NCI-H69 (cell line): ENCODE results near the gene LBH.
A peak's percentile ranks its signal among the peaks of the same experiment; 100 is the strongest.
"Not testable (repeated sequence)": the region's sequence is repeated elsewhere in the genome, so short reads cannot be mapped to it uniquely, and the experiment has no call there.

Experiments
- DNase-seq: peaks from one replicate; lab custom pipeline; 2025; lab: John Stamatoyannopoulos, UW

Gene LBH

DNA sequence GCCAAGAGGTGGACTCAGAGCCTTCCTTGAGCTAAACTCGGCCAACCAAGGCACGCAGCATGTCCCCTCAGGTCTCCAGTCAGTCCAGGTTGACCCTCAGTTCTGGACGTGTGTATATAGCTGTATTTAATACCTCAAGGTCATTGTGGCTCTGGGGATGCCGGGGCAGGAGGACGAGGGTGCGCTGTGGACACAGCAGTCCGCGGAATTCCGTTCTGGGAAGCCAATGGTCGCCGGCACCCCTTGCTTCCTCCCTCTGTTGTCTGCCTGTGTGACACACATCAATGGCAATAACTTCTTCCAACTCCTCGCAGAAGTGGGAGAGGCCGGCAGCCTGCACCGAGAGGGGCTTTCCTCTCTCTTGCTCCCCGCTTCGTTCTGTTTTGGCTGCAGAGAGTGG lies 27.7 kb downstream of the LBH start:
- DNase-seq: no peak

- no peak for DNase-seq
Measured at GRCh38 chr2:30259827-30260679, 28.7 kb downstream of the LBH start.

GRCh38 chr2:30260941-30261340 lies 29.6 kb downstream of the LBH start:
- no peak for DNase-seq

DNA sequence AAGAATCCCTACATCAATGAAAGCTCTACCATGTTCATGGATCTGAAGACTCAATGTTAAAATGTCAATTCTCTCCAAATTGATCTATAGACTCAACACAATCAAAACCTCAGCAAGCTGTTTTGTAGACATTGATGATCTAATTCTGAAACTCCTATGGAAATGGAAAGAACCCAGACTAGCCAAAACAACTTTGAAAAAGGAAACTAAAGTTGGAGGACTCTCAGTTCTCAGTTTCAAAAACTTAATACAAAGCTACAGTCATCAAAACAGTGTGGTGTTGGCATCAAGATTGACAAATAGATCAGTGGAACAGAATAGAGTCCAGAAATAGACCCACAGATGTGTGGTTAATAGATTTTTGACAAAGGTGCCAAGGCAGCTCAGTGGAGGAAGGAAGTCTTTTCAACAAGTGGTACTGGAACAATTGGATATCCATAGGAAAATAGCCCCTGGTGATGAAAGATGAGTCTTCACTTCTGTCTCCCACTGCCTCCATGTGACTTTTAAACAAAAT lies 30.4 kb downstream of the LBH start:
- DNase-seq: no peak

DNA sequence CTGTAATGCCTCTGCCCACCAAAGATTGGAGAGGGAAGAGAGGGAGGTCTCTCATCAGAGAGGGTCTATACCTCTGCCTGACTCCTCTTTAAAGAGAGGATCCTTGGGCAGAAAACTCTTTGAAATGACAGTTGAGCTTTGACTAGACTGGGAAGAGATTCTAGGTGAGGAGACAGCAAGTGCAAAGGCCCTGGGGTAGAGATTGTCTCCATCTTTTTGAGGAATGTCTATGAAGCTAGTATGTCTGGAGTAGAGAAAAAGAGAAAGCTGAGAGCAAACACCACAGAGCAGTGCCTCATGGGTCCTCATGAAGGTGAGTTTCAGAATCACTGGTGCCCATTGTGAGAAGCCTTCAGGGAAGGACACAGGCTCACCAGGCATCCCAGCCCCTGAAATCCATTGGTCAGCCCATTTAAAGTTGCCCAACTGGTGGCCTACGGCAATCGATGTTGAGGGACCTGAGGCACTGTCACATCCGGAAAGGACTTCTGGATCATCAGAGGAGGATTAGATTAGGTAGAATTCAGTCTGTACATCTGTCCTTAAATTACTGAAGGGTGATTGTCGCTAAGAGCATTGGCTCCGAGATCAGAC lies 31.5 kb downstream of the LBH start:
- no peak for DNase-seq

DNA sequence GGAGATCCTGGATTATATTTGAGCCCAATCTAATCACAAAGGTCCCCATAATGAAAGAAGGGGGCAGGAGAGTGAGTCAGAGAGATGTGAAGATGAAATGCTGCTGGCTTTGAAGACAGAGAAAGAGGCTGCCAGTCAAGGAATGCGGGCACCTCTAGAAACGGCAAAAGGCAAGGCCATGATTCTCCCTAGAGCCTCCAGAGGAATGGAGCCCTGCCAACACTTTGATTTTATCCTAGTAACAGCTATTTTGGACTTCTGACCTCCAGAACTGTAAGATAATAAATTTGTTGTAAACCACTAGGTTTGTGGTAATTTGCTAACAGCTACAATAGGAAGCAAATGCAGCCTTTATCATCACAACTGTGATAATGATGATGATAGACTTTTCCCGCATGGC lies 32.9 kb downstream of the LBH start:
- no peak for DNase-seq

- no peak for DNase-seq
Measured at GRCh38 chr2:30265052-30266015, 34.0 kb downstream of the LBH start.

GRCh38 chr2:30266051-30266621 lies 34.8 kb downstream of the LBH start:
- DNase-seq: no peak

DNA sequence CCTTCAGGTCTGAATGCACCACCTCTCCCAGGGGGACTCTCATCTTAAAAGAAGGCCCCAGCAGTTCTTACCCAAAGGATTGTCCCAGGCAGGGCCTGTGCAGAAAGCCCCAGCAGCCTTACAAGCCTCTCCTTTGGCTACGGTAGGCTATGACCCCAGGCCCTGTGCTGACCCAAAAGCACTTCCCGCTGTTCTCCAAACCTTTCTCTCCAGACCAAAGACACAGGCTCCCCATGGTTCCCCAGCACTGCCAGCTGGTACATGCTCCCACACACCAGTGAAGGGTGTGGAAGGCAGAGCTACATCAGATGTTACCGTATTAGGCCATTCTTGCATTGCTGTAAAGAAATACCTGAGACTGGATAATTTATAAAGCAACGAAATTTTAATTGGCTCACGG lies 35.4 kb downstream of the LBH start:
- no peak for DNase-seq

- no peak for DNase-seq
Measured at GRCh38 chr2:30267161-30267975, 36.0 kb downstream of the LBH start.

GRCh38 chr2:30268296-30268871 lies 37.0 kb downstream of the LBH start:
- DNase-seq: no peak

GRCh38 chr2:30269114-30269770 lies 37.9 kb downstream of the LBH start:
- not testable (repeated sequence) for DNase-seq

DNA sequence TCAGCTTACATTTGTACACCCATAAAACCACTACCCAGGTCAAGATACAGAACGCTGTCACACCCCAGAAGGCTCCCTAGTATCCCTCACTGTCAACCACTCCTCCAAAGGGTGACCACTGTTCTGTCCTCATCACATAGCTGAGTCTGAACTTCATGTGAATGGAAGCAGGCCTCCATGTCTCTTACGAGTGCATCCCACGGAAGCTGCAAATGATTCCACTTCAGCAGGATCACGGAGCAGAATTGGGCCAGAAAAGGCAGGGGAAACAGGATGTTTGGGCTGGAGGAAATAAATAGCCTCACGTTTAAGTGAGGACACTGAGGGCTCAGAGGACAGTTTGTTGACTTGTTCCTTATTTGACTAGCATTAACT lies 38.4 kb downstream of the LBH start:
- no peak for DNase-seq

DNA sequence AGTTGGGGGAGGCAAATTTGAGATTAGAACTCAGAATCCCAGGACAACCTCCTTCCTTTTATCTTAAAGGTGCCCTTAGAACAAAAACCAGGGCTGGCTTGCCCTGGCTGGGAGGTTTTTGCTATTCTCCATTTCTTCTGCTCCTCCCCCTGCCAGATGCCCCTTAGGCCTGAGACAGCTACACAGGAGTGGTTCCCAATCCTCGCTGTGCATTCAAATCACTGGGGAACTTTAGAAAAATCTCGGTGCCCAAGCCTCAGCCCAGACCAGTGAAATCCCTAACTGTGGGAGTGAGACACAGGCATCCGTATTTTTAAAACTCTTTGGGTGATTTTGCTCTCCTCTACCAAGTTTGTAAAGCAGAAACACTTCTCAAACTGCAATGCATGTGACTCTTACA lies 38.8 kb downstream of the LBH start:
- no peak for DNase-seq

DNA sequence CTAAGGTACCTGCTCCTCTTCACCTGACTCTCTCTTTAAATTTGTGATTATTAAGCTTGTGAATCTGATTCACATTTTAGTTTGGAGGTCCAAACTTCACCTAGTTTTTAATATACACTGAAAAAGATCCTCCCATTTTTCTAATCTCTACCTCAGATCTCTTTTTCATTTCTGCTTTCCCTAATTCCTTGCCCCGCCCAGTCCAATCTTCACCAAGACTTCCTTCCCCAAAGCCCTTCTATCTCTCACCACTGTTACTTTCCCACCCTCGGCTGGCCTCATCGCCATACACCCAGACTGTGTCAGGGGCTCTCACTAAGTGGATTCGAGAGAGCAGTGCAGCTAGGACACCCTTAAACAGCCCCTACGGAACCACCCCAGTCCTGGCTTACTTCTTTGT lies 40.0 kb downstream of the LBH start:
- no peak for DNase-seq

GRCh38 chr2:30272286-30272685 lies 41.0 kb downstream of the LBH start:
- DNase-seq: no peak

DNA sequence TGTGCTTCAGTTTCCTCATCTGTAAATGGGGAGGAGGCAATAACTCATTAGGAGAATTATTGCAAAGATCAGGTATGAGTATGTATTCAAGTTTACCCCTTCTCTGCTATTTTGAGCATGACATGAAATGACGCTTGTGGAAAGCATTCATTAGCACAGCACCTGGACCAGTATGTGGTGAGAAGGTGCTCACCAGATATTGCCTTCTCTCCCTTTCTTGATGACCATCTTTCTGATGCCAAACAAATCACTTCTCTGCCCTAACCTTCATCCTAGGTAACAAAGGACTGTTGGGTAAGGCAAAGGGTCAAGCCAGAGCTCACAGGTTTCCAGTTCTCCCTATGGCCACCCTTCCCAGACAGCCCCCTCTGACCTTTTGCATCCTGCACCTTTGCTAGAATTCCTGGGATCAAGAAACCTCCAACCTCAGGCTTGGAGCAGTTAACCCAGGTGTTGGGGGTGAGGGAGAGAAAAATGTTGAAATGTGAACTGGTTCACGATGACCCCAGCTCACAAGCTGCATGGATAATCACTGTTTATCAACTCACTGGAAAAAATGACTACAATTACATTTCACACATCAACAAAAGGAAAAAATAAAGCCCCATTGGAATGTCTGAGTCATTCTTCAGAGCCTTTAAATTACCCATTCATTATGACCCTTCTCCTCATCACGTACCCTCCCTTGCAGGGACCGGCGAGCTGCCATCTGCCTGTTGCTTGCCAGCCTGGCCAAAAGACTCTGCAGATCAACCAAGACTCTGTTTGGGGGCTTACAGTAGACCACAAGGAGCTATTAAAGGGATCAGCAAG lies 41.6 kb downstream of the LBH start:
- DNase-seq: peak; percentile 70

- DNase-seq: no peak
Measured at GRCh38 chr2:30273574-30273929, 42.2 kb downstream of the LBH start.

DNA sequence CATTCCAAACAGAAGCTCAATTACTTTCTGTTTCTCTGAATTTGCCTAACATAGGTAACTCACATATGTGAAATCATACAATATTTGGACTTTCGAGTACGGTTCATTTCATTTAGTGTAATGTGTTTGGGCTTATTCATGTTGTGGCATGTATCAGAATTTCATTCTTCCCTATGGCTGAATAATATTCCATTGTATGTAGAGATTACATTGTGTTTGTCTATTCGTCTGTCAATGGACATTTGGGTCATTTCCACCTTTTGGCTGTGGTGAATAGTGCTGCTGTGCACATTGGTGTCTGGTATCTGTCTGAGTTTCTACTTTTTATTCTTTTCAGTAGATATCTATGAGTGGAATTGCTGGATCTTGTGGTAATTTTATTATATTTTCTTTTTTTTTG lies 43.9 kb downstream of the LBH start:
- no peak for DNase-seq
